HL-60 (cell line): ENCODE measurements around the gene VPS18.

Source experiments
- DNase-seq, 2 experiments: peaks; one replicate each; pipeline ENCODE4 v3.0.0-alpha.2; 2010 to 2020; ENCODE audit warnings: low read depth in 1 of 2, low spot score in 1 of 2
- H3K27ac ChIP-seq: fragments of 250-450 bp; sonication (Bioruptor Pico); replicated peaks from 2 replicates; pipeline ENCODE4 v1.5.1; 2020; ENCODE audit warnings: mild to moderate bottlenecking, moderate library complexity
- H3K27me3 ChIP-seq: fragments of 250-450 bp; sonication (Bioruptor Pico); 2 replicates; pipeline ENCODE4 v1.5.1; 2021; ENCODE audit warnings: mild to moderate bottlenecking, moderate library complexity; ENCODE audit not compliant: insufficient read depth, poor library complexity, severe bottlenecking
- H3K4me3 ChIP-seq: replicated peaks from 2 replicates; pipeline ENCODE4 v1.5.1; 2011; ENCODE audit warnings: mild to moderate bottlenecking, control low read depth, low read length; ENCODE audit not compliant: insufficient read depth
- GABPA ChIP-seq: IDR thresholded peaks from 2 replicates; pipeline ENCODE4 v1.6.1; 2012; ENCODE audit warnings: low read depth
- POLR2AphosphoS5 ChIP-seq: IDR thresholded peaks from 2 replicates; pipeline ENCODE4 v1.6.1; 2012; ENCODE audit warnings: low read depth
- REST ChIP-seq: IDR thresholded peaks from 2 replicates; pipeline ENCODE4 v1.6.1; 2012; ENCODE audit warnings: low read depth; ENCODE audit not compliant: insufficient replicate concordance
- SPI1 ChIP-seq: IDR thresholded peaks from 2 replicates; pipeline ENCODE4 v1.6.1; 2012; ENCODE audit warnings: low read depth, mild to moderate bottlenecking, borderline replicate concordance
- TF ChIP-seq, protein P1 (sequence below): IDR thresholded peaks from one replicate; pipeline ENCODE4 v1.5.1; 2011; ENCODE audit warnings: low read length, control low read depth, inconsistent platforms; ENCODE audit not compliant: insufficient read depth

The VPS18 gene

DNA sequence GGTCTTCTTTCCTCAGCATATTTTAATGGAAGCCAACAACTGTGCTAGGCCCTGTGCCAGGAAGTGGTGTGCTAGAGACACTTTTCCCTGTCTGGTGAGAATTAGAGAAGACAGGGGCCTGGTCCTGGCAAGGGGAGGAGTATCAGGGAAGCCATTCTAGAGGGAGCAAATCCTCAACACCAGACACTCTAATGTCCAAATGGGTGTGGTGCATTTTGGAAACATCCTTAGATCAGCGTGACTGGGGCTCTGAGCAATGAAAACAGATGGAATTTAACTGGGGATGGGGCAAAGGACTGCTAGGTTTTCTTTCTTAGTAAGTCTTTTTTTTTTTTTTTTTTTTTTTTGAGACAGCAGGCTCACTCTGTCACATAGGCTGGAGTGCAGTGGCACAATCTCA, 7.7 kb upstream of the VPS18 start:
- H3K27ac ChIP-seq, result no peak overlapping the region
- DNase-seq, result no peak
- TF ChIP-seq SPI1 (no peak), GABPA (no peak), REST (no peak), POLR2AphosphoS5 (no peak)
- TF ChIP-seq, protein P1, sequence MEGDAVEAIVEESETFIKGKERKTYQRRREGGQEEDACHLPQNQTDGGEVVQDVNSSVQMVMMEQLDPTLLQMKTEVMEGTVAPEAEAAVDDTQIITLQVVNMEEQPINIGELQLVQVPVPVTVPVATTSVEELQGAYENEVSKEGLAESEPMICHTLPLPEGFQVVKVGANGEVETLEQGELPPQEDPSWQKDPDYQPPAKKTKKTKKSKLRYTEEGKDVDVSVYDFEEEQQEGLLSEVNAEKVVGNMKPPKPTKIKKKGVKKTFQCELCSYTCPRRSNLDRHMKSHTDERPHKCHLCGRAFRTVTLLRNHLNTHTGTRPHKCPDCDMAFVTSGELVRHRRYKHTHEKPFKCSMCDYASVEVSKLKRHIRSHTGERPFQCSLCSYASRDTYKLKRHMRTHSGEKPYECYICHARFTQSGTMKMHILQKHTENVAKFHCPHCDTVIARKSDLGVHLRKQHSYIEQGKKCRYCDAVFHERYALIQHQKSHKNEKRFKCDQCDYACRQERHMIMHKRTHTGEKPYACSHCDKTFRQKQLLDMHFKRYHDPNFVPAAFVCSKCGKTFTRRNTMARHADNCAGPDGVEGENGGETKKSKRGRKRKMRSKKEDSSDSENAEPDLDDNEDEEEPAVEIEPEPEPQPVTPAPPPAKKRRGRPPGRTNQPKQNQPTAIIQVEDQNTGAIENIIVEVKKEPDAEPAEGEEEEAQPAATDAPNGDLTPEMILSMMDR, result no peak
- H3K27me3 ChIP-seq, result no peaks in the 10 kb centered on the region
- no peak overlapping the region for H3K4me3 ChIP-seq

GRCh38 chr15:40889112-40889511, 5.1 kb upstream of the VPS18 start:
- H3K27me3 ChIP-seq, result no peaks in the 10 kb centered on the region
- TF ChIP-seq POLR2AphosphoS5 (no peak), GABPA (no peak), SPI1 (no peak), REST (no peak)
- TF ChIP-seq, protein P1, result no peak

GRCh38 chr15:40891138-40891537, 3.1 kb upstream of the VPS18 start:
- TF ChIP-seq GABPA (no peak), SPI1 (no peak), POLR2AphosphoS5 (no peak), REST (no peak)
- TF ChIP-seq, protein P1, result no peak
- Histone ChIP-seq H3K4me3 (no peak overlapping the region), H3K27ac (no peak overlapping the region), H3K27me3 (no peaks in the 10 kb centered on the region)
- no peak for DNase-seq

More at GRCh38 chr15:40889112-40889511, 5.1 kb upstream of the VPS18 start:
- H3K27ac ChIP-seq, result no peak overlapping the region
- no peak overlapping the region for H3K4me3 ChIP-seq
- no peak for DNase-seq
